Posterior vena cava (tissue), 2 donors: Measurements from ENCODE around the gene HTR7. TPM values are rescaled to one million over a fixed set of nuclear protein-coding genes. Genes with fewer than 3 reads are reported as not detected.
"Not testable (repeated sequence)": the region's sequence is repeated elsewhere in the genome, so short reads cannot be mapped to it uniquely, and the experiment has no call there.

ENCODE experiments used
- DNase-seq: peaks from one replicate; pipeline ENCODE4 v3.0.0-alpha.2; 2020; ENCODE audit warnings: low spot score
- intact Hi-C, 2 donors: fragments of 100-400 bp; cut with DNase I; formaldehyde crosslinking; loops; one replicate each; pipeline versions ENCODE4 v1.14.1 to v1.14.2; 2022 to 2023
- total RNA-seq, 2 donors: library from RNA; stranded (reverse); fragmentation: NEBNext Ultra II Directional; extraction: Animal tissue kit (Norgen Biotek cat#: 25700); gene quantifications; one replicate each; pipeline ENCODE4 v1.2.1, GENCODE V29; 2021
- donor health status: DM: yes; HTN: yes; CAD: no.
- donor health status: DM: yes; HTN: yes; CAD: no.

HTR7 gene
- total RNA-seq, 2 donors from 2014 or later = 0.83 to 1.0 TPM

DNA sequence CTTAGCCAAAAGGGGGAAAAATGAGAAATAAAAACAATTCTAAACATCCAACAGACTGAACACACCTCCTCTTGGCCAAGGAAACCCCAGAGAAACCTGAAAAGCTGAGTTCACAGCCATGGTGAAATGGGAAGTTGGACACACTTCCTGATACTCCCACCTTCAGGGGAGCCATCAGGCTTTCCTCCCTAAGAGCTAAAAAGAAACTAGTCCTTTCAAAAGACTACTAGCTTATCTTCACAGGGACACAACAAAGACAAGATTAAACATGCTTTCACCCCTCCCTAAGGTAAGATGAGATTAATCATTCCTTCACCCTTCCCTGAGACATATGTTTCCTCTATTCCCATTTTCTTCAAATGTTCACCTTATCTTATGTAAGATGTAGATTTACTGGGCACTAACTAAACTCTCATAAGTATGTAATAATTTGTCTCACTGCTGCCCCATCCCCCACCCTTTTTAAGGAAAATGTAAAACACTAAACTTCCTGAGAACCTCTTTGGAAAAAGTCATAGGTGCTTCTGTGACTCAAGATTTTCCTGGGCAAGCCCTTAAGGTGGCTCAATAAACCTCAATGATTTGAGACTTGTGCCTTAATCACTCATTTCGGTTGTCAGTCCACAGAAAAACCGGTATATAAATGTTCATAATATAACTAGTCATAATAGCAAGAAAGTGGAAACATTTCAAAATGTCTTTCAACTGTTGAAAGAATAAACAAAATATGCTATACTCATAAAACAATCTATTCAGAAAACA, 40.5 kb downstream of the HTR7 start:
- DNase-seq = no peak
- intact Hi-C loops = no loop called here

GRCh38 chr10:90816466-90816865, 41.4 kb downstream of the HTR7 start:
- no peak for DNase-seq
- intact Hi-C loops = no loop called here

GRCh38 chr10:90813594-90814365, 44.1 kb downstream of the HTR7 start:
- DNase-seq = no peak

DNA sequence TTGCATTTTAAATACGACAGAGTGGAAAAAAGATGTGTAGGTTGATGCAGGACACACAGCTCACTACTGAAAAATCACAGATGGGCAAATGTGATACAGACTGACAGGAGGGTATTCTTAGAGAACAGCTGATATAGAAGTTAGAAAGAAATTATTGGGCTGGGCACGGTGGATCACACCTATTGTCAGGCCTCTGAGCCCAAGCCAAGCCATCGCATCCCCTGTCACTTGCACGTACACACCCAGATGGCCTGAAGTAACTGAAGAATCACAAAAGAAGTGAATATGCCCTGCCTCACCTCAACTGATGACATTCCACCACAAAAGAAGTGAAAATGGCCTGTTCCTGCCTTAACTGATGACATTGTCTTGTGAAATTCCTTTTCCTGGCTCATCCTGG, 50.7 kb downstream of the HTR7 start:
- intact Hi-C loops, DNase-seq: not testable (repeated sequence)

More at GRCh38 chr10:90813594-90814365, 44.1 kb downstream of the HTR7 start:
- intact Hi-C loops = no loop called here

DNA sequence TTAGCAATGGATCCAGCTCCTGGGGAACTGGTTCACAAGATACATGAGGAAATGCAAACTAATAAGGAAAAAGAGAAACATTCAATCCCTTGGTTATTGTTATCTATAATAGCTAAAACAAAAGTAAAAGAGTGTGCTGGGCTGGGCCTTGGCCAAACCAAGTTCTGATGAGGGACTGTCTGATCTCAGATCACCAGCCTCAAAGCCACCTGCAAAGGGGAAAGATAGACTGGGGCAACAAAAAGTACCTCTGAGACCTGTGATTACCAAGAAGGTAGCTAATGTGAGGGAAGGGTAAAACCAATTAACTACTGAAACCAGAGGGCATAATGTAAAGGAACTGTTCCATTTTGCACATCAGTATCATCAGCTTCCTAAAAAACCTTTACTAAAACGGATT, 51.2 kb downstream of the HTR7 start:
- intact Hi-C loops = no loop called here
- DNase-seq = no peak

- intact Hi-C loops = no loop called here
- no peak for DNase-seq
Observed at GRCh38 chr10:90805206-90805605, 52.6 kb downstream of the HTR7 start.

GRCh38 chr10:90804354-90804753, 53.5 kb downstream of the HTR7 start:
- DNase-seq = no peak

GRCh38 chr10:90801608-90802007, 56.2 kb downstream of the HTR7 start:
- no peak for DNase-seq
- intact Hi-C loops = no loop called here

More at GRCh38 chr10:90804354-90804753, 53.5 kb downstream of the HTR7 start:
- intact Hi-C loops = no loop called here

GRCh38 chr10:90800232-90800796, 57.5 kb downstream of the HTR7 start:
- no peak for DNase-seq
- intact Hi-C loops = no loop called here

DNA sequence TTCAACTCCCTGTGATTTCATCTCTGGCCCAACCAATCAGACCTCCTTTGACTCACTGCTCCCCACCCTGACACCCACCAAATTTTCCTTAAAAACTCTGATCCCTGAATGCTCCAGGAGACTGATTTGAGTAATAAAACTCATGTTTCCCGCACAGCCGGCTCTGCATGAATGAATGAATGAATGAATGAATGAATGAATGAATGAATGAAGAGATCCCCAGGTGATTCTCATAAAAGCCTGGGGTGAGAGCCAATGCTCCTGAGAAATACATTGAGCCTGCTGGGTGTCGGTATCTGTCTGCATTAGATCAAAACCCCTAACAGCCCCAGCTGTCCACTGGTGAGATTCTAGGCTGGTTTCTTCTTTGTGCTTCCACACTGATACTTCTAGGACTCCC, 58.7 kb downstream of the HTR7 start:
- intact Hi-C loops = no loop called here

GRCh38 chr10:90798482-90798881, 59.4 kb downstream of the HTR7 start:
- no peak for DNase-seq
- intact Hi-C loops = no loop called here

More for the DNA sequence above, 58.7 kb downstream of the HTR7 start:
- DNase-seq = no peak

- DNase-seq = no peak
- intact Hi-C loops = no loop called here
Observed at GRCh38 chr10:90790422-90790821, 67.4 kb downstream of the HTR7 start.

DNA sequence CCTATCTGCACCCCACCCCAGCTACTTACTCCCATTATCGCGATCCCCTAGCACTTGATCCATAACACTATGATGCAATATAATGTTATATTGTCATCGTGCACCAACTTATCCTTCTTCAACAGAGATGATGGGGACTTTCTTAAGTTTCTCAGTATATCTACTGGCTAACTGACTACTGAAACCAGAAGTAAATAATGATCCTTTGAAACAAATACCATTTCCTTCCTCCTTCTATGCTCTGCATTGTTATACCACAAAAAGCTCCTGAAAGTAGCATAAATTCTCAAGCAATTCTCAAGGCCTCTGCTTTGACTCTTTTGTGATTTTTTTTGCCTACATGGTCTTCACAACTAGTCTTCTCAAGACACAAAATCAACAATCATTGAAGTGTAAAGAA, 68.9 kb downstream of the HTR7 start:
- intact Hi-C loops = loop anchor here in 1 of 2 donors (10.0 kb wide), 1 partner anchor 994 kb away; no protein-coding TSS in a partner anchor

DNA sequence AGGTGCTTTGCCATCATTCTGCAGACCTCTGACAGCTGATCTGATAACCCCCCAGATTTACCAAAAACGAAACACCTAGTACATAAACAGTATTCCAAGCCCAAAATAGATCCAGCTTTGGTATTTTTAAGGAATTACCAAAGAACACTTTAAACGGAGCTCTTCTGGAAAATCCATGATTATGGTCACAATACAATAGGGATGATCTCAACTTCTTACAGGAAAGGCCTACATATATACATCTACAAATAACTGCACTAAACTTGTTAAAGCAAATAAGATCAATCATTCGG, 69.7 kb downstream of the HTR7 start:
- no peak for DNase-seq
- intact Hi-C loops = loop anchor here in 1 of 2 donors (10.0 kb wide), 1 partner anchor 993 kb away; no protein-coding TSS in a partner anchor

More for the DNA sequence above, 68.9 kb downstream of the HTR7 start:
- DNase-seq = no peak

GRCh38 chr10:90787393-90788198, 70.2 kb downstream of the HTR7 start:
- no peak for DNase-seq

DNA sequence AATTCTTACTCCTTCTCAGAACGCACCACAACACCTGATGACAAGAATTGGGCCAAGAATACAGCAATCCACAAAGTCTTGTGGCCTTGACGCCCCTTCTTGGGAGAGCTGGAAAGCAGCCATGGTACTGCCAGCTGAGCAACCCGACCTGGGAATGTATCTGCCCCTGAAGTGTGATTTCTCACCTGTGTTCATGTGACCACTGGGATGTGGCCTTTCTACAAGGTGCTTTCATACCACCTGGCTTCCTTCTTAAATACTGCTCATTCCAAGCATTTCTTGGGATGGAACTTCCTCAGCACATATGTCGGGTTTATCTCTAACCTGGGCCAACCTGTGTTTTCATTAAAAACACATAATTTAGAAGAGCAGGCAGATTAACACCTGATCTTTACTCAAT, 72.1 kb downstream of the HTR7 start:
- no peak for DNase-seq
- intact Hi-C loops = loop anchor here in 1 of 2 donors (10.0 kb wide), 1 partner anchor 991 kb away; no protein-coding TSS in a partner anchor

More at GRCh38 chr10:90787393-90788198, 70.2 kb downstream of the HTR7 start:
- intact Hi-C loops = loop anchor here in 1 of 2 donors (10.0 kb wide), 1 partner anchor 993 kb away; no protein-coding TSS in a partner anchor

GRCh38 chr10:90784771-90785170, 73.1 kb downstream of the HTR7 start:
- no peak for DNase-seq
- intact Hi-C loops = loop anchor here in 1 of 2 donors (10.0 kb wide), 1 partner anchor 990 kb away; no protein-coding TSS in a partner anchor

DNA sequence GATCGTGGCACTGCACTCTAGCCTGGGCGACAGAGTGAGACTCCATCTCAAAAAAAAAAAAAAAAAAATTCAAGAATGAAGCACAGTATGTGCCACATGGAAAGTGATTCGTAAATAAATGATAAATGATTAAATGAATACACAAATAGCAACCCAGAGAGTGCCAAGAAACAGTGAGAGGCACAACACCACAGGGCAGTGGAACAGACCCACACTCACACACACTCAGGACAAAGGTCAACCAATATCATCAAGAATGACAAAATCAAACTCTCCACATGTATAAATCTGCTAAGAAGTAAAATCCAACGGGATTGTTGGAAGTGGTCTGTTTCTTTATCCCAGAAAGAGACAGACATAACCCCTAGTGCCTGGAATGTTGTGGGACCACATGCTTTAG, 77.4 kb downstream of the HTR7 start:
- intact Hi-C loops = loop anchor here in 1 of 2 donors (10.0 kb wide), 1 partner anchor 986 kb away; no protein-coding TSS in a partner anchor
- no peak for DNase-seq

DNA sequence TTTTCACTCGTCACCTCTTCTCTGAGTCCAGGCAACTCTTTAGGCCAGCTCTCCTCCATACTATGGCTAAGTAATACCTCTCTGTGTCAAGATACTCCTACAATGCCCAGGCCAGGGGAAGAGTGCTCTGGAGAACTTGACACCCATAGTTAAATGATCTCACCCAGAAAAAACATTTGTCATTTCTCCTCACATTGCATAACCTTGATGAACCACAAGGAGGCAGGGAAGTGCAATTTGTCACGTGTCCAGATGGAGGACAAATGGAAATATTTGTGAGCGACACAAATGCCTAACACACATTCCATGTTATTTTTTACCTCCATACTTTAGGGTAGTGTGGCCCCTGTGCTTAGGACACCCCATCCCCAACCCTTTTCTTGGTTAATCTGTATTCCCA, 78.3 kb downstream of the HTR7 start:
- intact Hi-C loops = no loop called here
- DNase-seq = no peak
